Smooth muscle cell (in vitro differentiated cells): ENCODE measurements around the gene CLK3. TPM values are rescaled to one million over a fixed set of nuclear protein-coding genes. Genes with fewer than 3 reads are reported as not detected.

Source experiments
- DNase-seq: peaks from one replicate; lab custom pipeline; 2025; ENCODE audit not compliant: unreplicated experiment; lab: John Stamatoyannopoulos, UW
- H2AFZ ChIP-seq: fragments of 200-600 bp; sonication (generic); 2 replicates; pipeline ENCODE4 v1.6.0; 2016; ENCODE audit warnings: antibody characterized with exemption, low read depth, mild to moderate bottlenecking
- H3F3A ChIP-seq: fragments of 200-600 bp; sonication (generic); 2 replicates; pipeline ENCODE4 v1.6.0; 2017; ENCODE audit warnings: antibody characterized with exemption, low read depth
- H3K27ac ChIP-seq: fragments of 200-600 bp; sonication (generic); 2 replicates; pipeline ENCODE4 v1.5.1; 2016; ENCODE audit warnings: low read depth, mild to moderate bottlenecking
- H3K27me3 ChIP-seq: fragments of 200-600 bp; sonication (generic); 2 replicates; pipeline ENCODE4 v1.6.1; 2016; ENCODE audit warnings: low read depth, mild to moderate bottlenecking
- H3K36me3 ChIP-seq: fragments of 200-600 bp; sonication (generic); 2 replicates; pipeline ENCODE4 v1.5.1; 2016; ENCODE audit warnings: low read depth
- H3K4me1 ChIP-seq: fragments of 200-600 bp; sonication (generic); 2 replicates; pipeline ENCODE4 v1.5.1; 2016; ENCODE audit warnings: low read depth
- H3K4me2 ChIP-seq: fragments of 200-600 bp; sonication (generic); 2 replicates; pipeline ENCODE4 v1.6.0; 2016; ENCODE audit warnings: mild to moderate bottlenecking
- H3K4me3 ChIP-seq: fragments of 200-600 bp; sonication (generic); 2 replicates; pipeline ENCODE4 v1.5.1; 2016; ENCODE audit warnings: mild to moderate bottlenecking
- H3K79me2 ChIP-seq: fragments of 200-600 bp; sonication (generic); 2 replicates; pipeline ENCODE4 v1.6.0; 2016; ENCODE audit warnings: low read depth, mild to moderate bottlenecking
- H3K9ac ChIP-seq: fragments of 200-600 bp; sonication (generic); 2 replicates; pipeline ENCODE4 v1.6.0; 2016; ENCODE audit warnings: low read depth
- H3K9me3 ChIP-seq: fragments of 200-600 bp; sonication (generic); replicated peaks from 2 replicates; pipeline ENCODE4 v1.5.1; 2016; ENCODE audit warnings: low read depth
- H4K20me1 ChIP-seq: fragments of 200-600 bp; sonication (generic); 2 replicates; pipeline ENCODE4 v1.6.0; 2016; ENCODE audit warnings: low read depth
- CTCF ChIP-seq: fragments of 200-600 bp; sonication (generic); IDR thresholded peaks from 2 replicates; pipeline ENCODE4 v1.5.1; 2017; ENCODE audit warnings: borderline replicate concordance, mild to moderate bottlenecking, antibody characterized with exemption; ENCODE audit not compliant: insufficient read depth, poor library complexity, severe bottlenecking
- WGBS: methylation state at CpG from one replicate; pipeline ENCODE4 v1.1.7; 2016; ENCODE audit warnings: low lambda C conversion rate; 5-methylcytosine and 5-hydroxymethylcytosine counted together
- polyA plus RNA-seq: library from polyadenylated mRNA; unstranded; fragments of >200 nt; fragmentation: Nextera tagmentation; extraction: Ambion mirVana; gene quantifications from 2 replicates; pipeline ENCODE4 v1.2.1, GENCODE V29; 2016
- total RNA-seq: library from RNA; depleted of rRNA; stranded (reverse); fragments of >200 nt; gene quantifications from 2 replicates; pipeline ENCODE4 v1.2.3, GENCODE V29; 2014

Gene CLK3
- total and polyA plus RNA-seq, 2 experiments from 2014 or later, result 68.8 to 105 TPM

GRCh38 chr15:74664670-74665069 is 49.0 kb downstream of the CLK3 start:
- WGBS, result 96% methylated on average over 2 of the region's 2 CpGs
- Histone ChIP-seq H3K36me3 (peaks cover 4% of the 10 kb centered on the region), H3K4me2 (no peak overlapping the region), H3K9me3 (no peaks in the 10 kb centered on the region), H2AFZ (no peak overlapping the region), H3K79me2 (peaks cover 50% of the 10 kb centered on the region), H3K27ac (peak overlapping the region; percentile 21), H3K27me3 (no peaks in the 10 kb centered on the region), H3F3A (no peaks in the 10 kb centered on the region), H4K20me1 (peaks cover 92% of the 10 kb centered on the region), H3K4me3 (no peak overlapping the region), H3K9ac (no peak overlapping the region), H3K4me1 (no peaks in the 10 kb centered on the region)
- no peak for DNase-seq
- no peak for TF ChIP-seq CTCF

GRCh38 chr15:74667975-74668374 is 52.3 kb downstream of the CLK3 start:
- DNase-seq, result no peak
- Histone ChIP-seq H3K4me2 (no peak overlapping the region), H3K27me3 (no peaks in the 10 kb centered on the region), H3F3A (no peaks in the 10 kb centered on the region), H4K20me1 (peaks cover 81% of the 10 kb centered on the region), H3K36me3 (peaks cover 12% of the 10 kb centered on the region), H3K9ac (no peak overlapping the region), H3K79me2 (peaks cover 30% of the 10 kb centered on the region), H2AFZ (no peak overlapping the region), H3K27ac (no peak overlapping the region), H3K4me1 (no peaks in the 10 kb centered on the region), H3K4me3 (no peak overlapping the region), H3K9me3 (no peaks in the 10 kb centered on the region)
- no peak for TF ChIP-seq CTCF
- 100% methylated on average over 1 of the region's 1 CpG for WGBS

GRCh38 chr15:74669627-74670026 is 54.0 kb downstream of the CLK3 start:
- no peak for TF ChIP-seq CTCF
- WGBS, result over 99% methylated on average over 4 of the region's 4 CpGs

GRCh38 chr15:74674161-74674560 is 58.5 kb downstream of the CLK3 start:
- WGBS, result 84% methylated on average over 3 of the region's 3 CpGs
- no peak overlapping the region for H3K9ac ChIP-seq
- H3K36me3 ChIP-seq, result peaks cover 9% of the 10 kb centered on the region
- H4K20me1 ChIP-seq, result peaks cover 81% of the 10 kb centered on the region
- H2AFZ ChIP-seq, result no peak overlapping the region
- H3K4me1 ChIP-seq, result no peaks in the 10 kb centered on the region
- H3F3A ChIP-seq, result no peaks in the 10 kb centered on the region
- no peak overlapping the region for H3K4me3 ChIP-seq
- TF ChIP-seq CTCF, result no peak
- peaks cover 41% of the 10 kb centered on the region for H3K79me2 ChIP-seq
- H3K4me2 ChIP-seq, result no peak overlapping the region
- DNase-seq, result no peak
- H3K27ac ChIP-seq, result no peak overlapping the region
- H3K27me3 ChIP-seq, result no peaks in the 10 kb centered on the region
- H3K9me3 ChIP-seq, result no peaks in the 10 kb centered on the region

More at GRCh38 chr15:74669627-74670026, 54.0 kb downstream of the CLK3 start:
- Histone ChIP-seq H3K4me2 (no peak overlapping the region), H3K79me2 (peaks cover 28% of the 10 kb centered on the region), H3K4me3 (no peak overlapping the region), H4K20me1 (peaks cover 77% of the 10 kb centered on the region), H3K9me3 (no peaks in the 10 kb centered on the region), H3F3A (no peaks in the 10 kb centered on the region), H2AFZ (no peak overlapping the region), H3K36me3 (peaks cover 12% of the 10 kb centered on the region), H3K27me3 (no peaks in the 10 kb centered on the region), H3K9ac (no peak overlapping the region), H3K4me1 (no peaks in the 10 kb centered on the region), H3K27ac (no peak overlapping the region)
- no peak for DNase-seq
